SK-N-MC (cell line): ENCODE results near the gene ZFHX2.

ENCODE experiments used
- EZH2 ChIP-seq: fragments of 200-600 bp; sonication (generic); IDR thresholded peaks from one replicate; pipeline ENCODE4 v1.6.1; 2017; ENCODE audit warnings: antibody characterized with exemption
- POLR2AphosphoS5 ChIP-seq: IDR thresholded peaks from 2 replicates; pipeline ENCODE4 v1.6.1; 2012; ENCODE audit warnings: mild to moderate bottlenecking, low read depth, low read length, borderline replicate concordance

- TF ChIP-seq POLR2AphosphoS5 = no peak
- TF ChIP-seq EZH2 = no peak
These were observed 17.2 kb upstream of the ZFHX2 start for GRCh38 chr14:23568600-23569331.
